G401.6 (cell line): ENCODE data around the gene PRR36.

Experiments
- FAIRE-seq: peaks from 2 replicates; lab custom pipeline; 2012; peaks lifted over from hg19 to GRCh38; lab: Jason Lieb, UNC

The PRR36 gene

DNA sequence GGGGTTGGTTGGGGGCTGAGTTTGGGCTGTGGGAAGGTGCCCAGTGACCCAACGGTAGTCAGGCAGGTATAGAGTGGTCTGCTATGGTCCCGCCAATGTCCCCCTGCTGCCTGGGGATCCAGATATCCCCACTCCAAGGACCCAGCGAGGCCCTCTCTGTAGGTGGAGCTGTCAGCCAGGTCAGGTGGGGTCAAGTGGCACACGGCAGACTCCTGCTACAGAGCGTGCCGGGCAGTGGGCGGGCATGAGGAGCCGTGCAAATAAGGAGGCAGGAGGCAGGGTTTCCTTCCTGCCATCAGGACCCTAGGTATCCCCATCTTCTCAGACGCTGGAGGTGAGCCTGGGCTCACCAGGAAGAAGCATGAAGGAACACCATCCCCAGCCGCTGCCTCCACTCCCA lies 29.2 kb downstream of the PRR36 start:
- no peak for FAIRE-seq

- no peak for FAIRE-seq
These were observed 29.8 kb downstream of the PRR36 start for GRCh38 chr19:7844405-7844804.

- FAIRE-seq = no peak
These were observed 30.7 kb downstream of the PRR36 start for GRCh38 chr19:7843521-7843920.

- no peak for FAIRE-seq
These were observed 31.4 kb downstream of the PRR36 start for GRCh38 chr19:7842661-7843294.

GRCh38 chr19:7841751-7842660 lies 32.2 kb downstream of the PRR36 start:
- no peak for FAIRE-seq

GRCh38 chr19:7840629-7841028 lies 33.6 kb downstream of the PRR36 start:
- FAIRE-seq = no peak

DNA sequence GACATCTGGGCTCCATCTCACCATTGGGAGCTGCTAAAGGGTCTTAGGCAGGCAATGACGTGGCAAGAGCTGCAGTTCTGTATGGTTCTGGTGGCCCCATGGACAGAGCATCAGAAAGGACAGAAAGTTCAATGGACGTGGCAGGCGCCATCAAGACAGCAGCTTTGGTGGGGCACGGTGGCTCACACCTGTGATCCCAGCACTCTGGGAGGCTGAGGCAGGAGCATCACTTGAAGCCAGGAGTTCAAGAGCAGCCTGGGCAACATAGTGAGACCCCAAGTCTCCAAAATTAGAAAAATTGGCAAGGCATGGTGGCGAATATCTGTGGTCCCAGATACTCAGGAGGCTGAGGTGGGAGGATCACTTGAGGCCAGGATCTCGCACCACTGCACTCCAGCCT lies 34.7 kb downstream of the PRR36 start:
- no peak for FAIRE-seq

DNA sequence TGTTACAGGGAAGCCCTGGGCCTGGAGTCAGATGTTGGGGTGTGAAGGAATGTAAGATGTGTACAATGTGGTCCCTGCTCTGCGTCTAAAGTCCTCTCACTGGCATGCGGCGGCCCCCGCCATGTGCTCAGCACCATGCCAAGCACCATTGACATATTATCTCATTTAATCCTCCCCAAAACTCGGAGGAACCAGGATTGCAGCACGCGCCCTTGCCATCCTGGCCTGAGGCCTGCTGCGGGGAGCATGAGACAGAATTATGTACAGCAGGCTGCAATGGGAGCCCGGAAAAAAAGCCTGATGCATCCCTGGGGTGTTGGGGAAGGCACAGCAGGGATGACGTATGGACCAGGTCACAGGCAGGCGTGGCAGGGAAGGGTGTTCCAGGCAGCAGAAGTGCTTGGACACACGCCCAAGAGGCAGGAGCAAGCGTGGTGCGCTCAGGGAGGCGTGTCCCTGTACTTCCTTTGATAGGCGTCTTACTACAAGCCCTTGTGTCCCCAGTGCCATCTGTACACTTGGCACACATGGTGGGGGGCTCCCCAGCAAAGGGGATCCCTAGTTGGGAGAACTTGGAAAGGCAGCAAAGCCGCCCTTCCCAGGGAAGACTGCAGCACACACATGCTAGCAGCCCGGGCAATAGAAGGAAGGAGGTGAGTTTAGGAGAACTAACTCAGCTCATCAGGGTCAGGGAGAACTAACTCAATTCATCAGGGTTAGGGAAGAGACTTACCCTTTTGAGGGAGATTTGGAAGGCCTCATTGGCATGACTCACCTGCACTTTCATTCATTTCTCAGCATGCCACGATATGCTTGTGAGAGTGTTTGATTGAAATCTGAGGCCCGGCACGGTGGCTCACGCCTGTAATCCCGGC lies 40.7 kb downstream of the PRR36 start:
- FAIRE-seq = no peak

DNA sequence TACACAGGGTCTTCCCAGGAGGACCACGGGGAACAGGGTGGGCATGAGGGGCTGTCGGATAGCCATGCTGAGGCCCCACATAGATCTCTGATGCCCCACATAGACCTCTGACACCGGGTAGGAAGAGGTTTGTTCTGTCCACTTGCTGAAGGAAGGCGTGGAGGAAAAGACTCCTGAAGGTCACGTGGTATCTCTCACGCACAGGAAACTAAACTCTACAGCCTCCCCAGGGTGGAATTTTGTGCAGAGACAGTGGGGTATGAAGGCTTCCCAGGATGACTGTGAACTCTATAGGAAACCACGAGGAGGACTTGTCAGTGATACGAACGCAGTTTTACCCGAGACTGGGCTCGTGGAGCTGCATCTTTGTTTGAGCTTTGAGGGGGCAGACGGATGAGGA lies 41.4 kb downstream of the PRR36 start:
- no peak for FAIRE-seq

- FAIRE-seq = no peak
These were observed 42.2 kb downstream of the PRR36 start for GRCh38 chr19:7832009-7832408.

DNA sequence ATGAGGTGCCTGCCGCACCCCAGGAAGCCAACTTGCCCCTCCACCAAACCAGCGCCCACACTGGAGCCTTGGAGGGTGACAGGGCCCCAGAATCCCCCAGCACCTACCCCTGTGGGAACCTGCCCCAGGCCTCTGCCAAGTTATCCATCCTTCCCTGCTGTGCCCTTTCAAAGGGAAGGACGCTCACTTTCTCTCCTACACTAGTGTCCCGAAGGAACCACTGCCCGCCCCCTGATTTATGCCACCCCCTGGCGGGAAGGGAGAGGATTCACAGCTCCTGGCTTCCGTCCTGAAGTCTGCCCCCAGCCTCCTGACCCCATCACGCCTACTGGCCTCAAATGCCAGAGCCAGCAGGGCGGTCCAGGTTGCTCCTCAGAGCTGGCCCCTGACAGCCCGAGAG lies 42.7 kb downstream of the PRR36 start:
- FAIRE-seq = no peak

- no peak for FAIRE-seq
These were observed 43.4 kb downstream of the PRR36 start for GRCh38 chr19:7830823-7831222.

- no peak for FAIRE-seq
These were observed 43.9 kb downstream of the PRR36 start for GRCh38 chr19:7830272-7830771.

DNA sequence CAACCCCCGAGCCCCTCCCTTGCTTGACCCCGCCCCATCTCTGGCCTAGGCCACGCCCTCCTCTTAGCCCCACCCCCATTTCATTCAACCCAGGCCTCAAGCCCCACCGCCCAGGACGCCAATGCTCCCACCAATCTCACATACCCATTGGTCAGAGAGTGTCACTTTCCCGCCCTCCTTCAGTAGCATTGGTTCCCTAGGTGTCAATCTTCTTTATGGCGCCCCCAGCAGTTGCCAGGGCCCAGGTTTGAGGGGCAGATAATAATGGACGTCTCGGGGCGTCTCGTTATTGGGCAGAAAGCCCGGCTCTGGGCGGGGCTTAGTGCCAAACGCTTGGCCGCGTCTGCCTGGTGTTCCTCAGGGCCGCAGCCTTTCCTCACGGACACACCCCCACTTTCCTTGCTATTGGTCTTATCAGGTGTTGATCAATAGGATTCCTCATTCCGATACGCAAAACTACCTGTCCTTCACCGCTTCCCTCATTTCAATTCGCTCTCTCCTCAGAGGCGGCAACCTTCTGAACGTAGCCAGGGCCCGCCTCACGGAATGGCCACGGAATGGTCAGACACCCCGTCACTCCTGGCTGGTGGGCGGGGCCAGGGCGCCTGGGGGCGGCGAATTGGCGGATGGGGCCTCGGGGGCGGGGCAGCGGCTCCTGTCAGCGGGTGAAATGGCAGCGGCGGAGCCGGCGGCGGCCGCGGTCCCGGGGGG lies 44.5 kb downstream of the PRR36 start, which contains the start of gene EVI5L:
Gene EVI5L (plus strand): TSS at position 658 of the 711 bp plus-strand sequence. CDS start 16,325 bp downstream, outside the sequence.
- peak; percentile 99 for FAIRE-seq

DNA sequence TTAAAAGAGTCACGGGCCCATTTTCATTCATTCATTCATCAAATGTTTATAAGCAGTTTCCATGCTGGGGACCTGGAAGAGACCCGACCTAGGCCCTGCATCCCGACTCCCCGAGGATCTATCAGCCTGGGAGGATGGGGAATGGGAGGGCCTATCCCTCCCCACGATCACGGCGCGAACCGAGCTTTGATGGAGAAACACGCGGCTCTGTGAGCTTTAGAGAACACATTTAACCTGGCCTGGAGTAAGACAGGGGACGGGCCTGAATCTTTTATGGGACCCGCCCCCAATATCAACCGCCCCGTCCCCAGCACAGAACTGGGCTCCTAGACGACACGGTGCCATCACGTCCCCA lies 45.0 kb downstream of the PRR36 start:
- no peak for FAIRE-seq

- no peak for FAIRE-seq
These were observed 50.4 kb downstream of the PRR36 start for GRCh38 chr19:7823686-7824301.

- peak; percentile 84 for FAIRE-seq
These were observed 51.2 kb downstream of the PRR36 start for GRCh38 chr19:7822910-7823515.

GRCh38 chr19:7820588-7820987 lies 53.6 kb downstream of the PRR36 start:
- FAIRE-seq = no peak

DNA sequence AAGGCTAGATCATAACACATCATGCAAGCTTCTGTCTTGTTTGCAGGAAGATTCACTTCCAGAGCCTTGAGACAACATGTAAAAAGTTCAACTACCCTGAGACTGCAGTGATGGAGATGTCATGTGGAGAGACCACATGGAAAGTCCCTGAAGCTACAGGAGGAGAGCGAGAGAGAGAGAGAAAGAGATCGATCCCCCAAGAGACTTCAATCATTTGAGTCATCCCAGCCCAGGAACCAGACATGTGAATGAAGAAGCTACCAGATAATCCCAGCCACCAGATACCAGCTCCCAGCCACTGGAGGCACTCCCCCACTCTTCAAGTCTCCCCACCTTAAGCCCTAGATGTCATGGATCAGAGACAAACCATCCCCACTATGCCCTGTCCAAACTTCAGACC lies 54.9 kb downstream of the PRR36 start:
- FAIRE-seq = no peak

- no peak for FAIRE-seq
These were observed 55.4 kb downstream of the PRR36 start for GRCh38 chr19:7818806-7819205.
